PC-3 (cell line): ENCODE results near the gene GCM1. TPM values are rescaled to one million over a fixed set of nuclear protein-coding genes. Genes with fewer than 3 reads are reported as not detected.

Experiments used
- ATAC-seq: fragments of 200-7000 bp; cut with Tn5 transposase; 2 replicates; pipeline ENCODE4 v1.9.1; 2020; ENCODE audit warnings: mild to moderate bottlenecking, moderate library complexity
- BruUV-seq: library from RNA; stranded (reverse); fragments of 400-500 nt; replicated peaks from 2 replicates; lab custom pipeline; 2021; lab: Mats Ljungman, UMichigan
- CTCF ChIA-PET: fragments of 300-600 bp; sonication (Branson Sonifier 250); formaldehyde crosslinking; loops from one replicate; lab custom pipeline; 2022; ENCODE audit warnings: antibody characterized with exemption; lab: Charles Lee
- POLR2A ChIA-PET: fragments of 300-600 bp; sonication (Branson Sonifier 250); formaldehyde crosslinking; loops from one replicate; lab custom pipeline; 2022; ENCODE audit warnings: antibody characterized with exemption; ENCODE audit not compliant: unreplicated experiment; lab: Charles Lee
- DNase-seq: peaks from one replicate; pipeline ENCODE4 v3.0.0-alpha.2; 2015
- H2AFZ ChIP-seq: fragments of 300-600 bp; sonication (generic); 2 replicates; pipeline ENCODE4 v1.6.0; 2016; ENCODE audit warnings: antibody characterized with exemption, low read length
- H3F3A ChIP-seq: fragments of 300-600 bp; sonication (generic); one replicate; pipeline ENCODE4 v1.6.0; 2017; ENCODE audit warnings: antibody characterized with exemption, low read length, control low read depth, mild to moderate bottlenecking; ENCODE audit not compliant: unreplicated experiment
- H3K27ac ChIP-seq: fragments of 300-600 bp; sonication (generic); 2 replicates; pipeline ENCODE4 v1.5.1; 2016; ENCODE audit warnings: mild to moderate bottlenecking, low read length
- H3K27me3 ChIP-seq: fragments of 300-600 bp; sonication (generic); 2 replicates; pipeline ENCODE4 v1.6.1; 2016; ENCODE audit warnings: low read length, mixed read lengths
- H3K36me3 ChIP-seq: fragments of 300-600 bp; sonication (generic); 2 replicates; pipeline ENCODE4 v1.6.1; 2016; ENCODE audit warnings: low read depth, mixed run types, low read length, mixed read lengths
- H3K4me1 ChIP-seq: fragments of 300-600 bp; sonication (generic); 2 replicates; pipeline ENCODE4 v1.5.1; 2016; ENCODE audit warnings: low read length; ENCODE audit not compliant: insufficient read depth
- H3K4me2 ChIP-seq: fragments of 300-600 bp; sonication (generic); 2 replicates; pipeline ENCODE4 v1.6.0; 2016; ENCODE audit warnings: low read length
- H3K4me3 ChIP-seq: fragments of 300-600 bp; sonication (generic); 2 replicates; pipeline ENCODE4 v1.5.1; 2016; ENCODE audit warnings: mild to moderate bottlenecking, low read length, mixed read lengths
- H3K79me2 ChIP-seq: fragments of 300-600 bp; sonication (generic); 2 replicates; pipeline ENCODE4 v1.6.1; 2017; ENCODE audit warnings: low read length, mixed read lengths
- H3K9ac ChIP-seq: fragments of 300-600 bp; sonication (generic); 2 replicates; pipeline ENCODE4 v1.6.0; 2016; ENCODE audit warnings: mild to moderate bottlenecking, low read length
- H3K9me2 ChIP-seq: fragments of 300-600 bp; sonication (generic); replicated peaks from 2 replicates; pipeline ENCODE4 v1.6.1; 2016; ENCODE audit warnings: mixed run types, low read length, mixed read lengths
- H3K9me3 ChIP-seq: fragments of 300-600 bp; sonication (generic); 2 replicates; pipeline ENCODE4 v1.6.1; 2016; ENCODE audit warnings: low read length, mixed read lengths
- H4K20me1 ChIP-seq: fragments of 300-600 bp; sonication (generic); 2 replicates; pipeline ENCODE4 v1.6.1; 2016; ENCODE audit warnings: low read length, mixed read lengths
- CTCF ChIP-seq: fragments of 300-600 bp; sonication (generic); conservative IDR thresholded peaks from 2 replicates; pipeline ENCODE4 v1.5.1; 2017; ENCODE audit warnings: antibody characterized with exemption, low read depth, mild to moderate bottlenecking, low read length
- EZH2 ChIP-seq: fragments of 300-600 bp; sonication (generic); IDR thresholded peaks from one replicate; pipeline ENCODE4 v1.6.1; 2017; ENCODE audit warnings: antibody characterized with exemption, mild to moderate bottlenecking, low read length; ENCODE audit not compliant: unreplicated experiment
- EZH2phosphoT487 ChIP-seq: fragments of 300-600 bp; sonication (generic); IDR thresholded peaks from 2 replicates; pipeline ENCODE4 v1.6.1; 2018; ENCODE audit warnings: mild to moderate bottlenecking, antibody characterized with exemption, low read length, borderline replicate concordance
- intact Hi-C: fragments of 100-400 bp; cut with micrococcal nuclease; formaldehyde crosslinking; loops from 2 replicates; pipeline ENCODE4 v1.9.0; 2023
- total RNA-seq: library from RNA; depleted of rRNA; stranded (reverse); fragments of >200 nt; gene quantifications from 2 replicates; pipeline ENCODE4 v1.2.3, GENCODE V29; 2014

Gene GCM1
- total RNA-seq, 1 experiment from 2014 or later: not detected

DNA sequence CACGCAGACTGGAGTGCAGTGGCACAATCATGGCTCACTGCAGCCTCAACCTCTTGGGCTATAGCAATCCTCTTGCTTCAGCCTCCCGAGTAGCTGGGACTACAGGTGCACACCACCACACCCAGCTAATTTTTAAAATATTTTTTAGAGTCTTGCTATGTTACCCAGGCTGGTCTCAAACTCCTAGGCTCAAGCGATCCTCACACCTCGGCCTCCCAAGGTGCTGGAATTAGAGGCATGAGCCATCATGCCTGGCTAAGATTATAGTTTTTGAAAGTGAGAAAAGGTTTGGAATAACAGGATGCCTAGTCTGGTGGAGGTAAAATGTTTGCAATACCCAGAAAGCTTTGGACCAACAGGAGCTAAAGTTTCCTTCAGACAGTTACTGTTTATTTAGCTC lies 23.4 kb downstream of the GCM1 start:
- POLR2A ChIA-PET: no interaction called here
- H3K27ac ChIP-seq: no peak overlapping the region

GRCh38 chr6:53124131-53124800 lies 24.4 kb downstream of the GCM1 start:
- ATAC-seq (no peak), DNase-seq (no peak)
- H2AFZ ChIP-seq: no peak overlapping the region
- no peaks in the 10 kb centered on the region for H3K27me3 ChIP-seq
- H3K27ac ChIP-seq: no peak overlapping the region
- no peak overlapping the region for H3K4me3 ChIP-seq
- no peak overlapping the region for H3K4me2 ChIP-seq
- no peak overlapping the region for H3K9ac ChIP-seq
- H4K20me1 ChIP-seq: no peaks in the 10 kb centered on the region
- H3K4me1 ChIP-seq: peaks cover 14% of the 10 kb centered on the region
- no peaks in the 10 kb centered on the region for H3K79me2 ChIP-seq
- no TSS peak for BruUV-seq
- peaks cover 3% of the 10 kb centered on the region for H3F3A ChIP-seq
- H3K9me3 ChIP-seq: no peaks in the 10 kb centered on the region
- TF ChIP-seq EZH2phosphoT487: no peak
- no peak for TF ChIP-seq CTCF
- TF ChIP-seq EZH2: no peak
- POLR2A ChIA-PET: no interaction called here
- CTCF ChIA-PET: no interaction called here
- intact Hi-C loops: no loop called here
- no peaks in the 10 kb centered on the region for H3K36me3 ChIP-seq
- H3K9me2 ChIP-seq: no peaks in the 10 kb centered on the region

More for the DNA sequence above, 23.4 kb downstream of the GCM1 start:
- H2AFZ ChIP-seq: no peak overlapping the region
- intact Hi-C loops: no loop called here
- H3K79me2 ChIP-seq: no peaks in the 10 kb centered on the region
- H3K9me3 ChIP-seq: no peaks in the 10 kb centered on the region
- BruUV-seq: no TSS peak
- H3K4me2 ChIP-seq: no peak overlapping the region
- H3K36me3 ChIP-seq: no peaks in the 10 kb centered on the region
- TF ChIP-seq EZH2phosphoT487 (no peak), EZH2 (no peak), CTCF (no peak)
- ATAC-seq (no peak), DNase-seq (no peak)
- no peaks in the 10 kb centered on the region for H3K27me3 ChIP-seq
- no peaks in the 10 kb centered on the region for H3F3A ChIP-seq
- CTCF ChIA-PET: no interaction called here
- H3K4me1 ChIP-seq: peaks cover 6% of the 10 kb centered on the region
- H3K4me3 ChIP-seq: no peak overlapping the region
- no peak overlapping the region for H3K9ac ChIP-seq
- H4K20me1 ChIP-seq: no peaks in the 10 kb centered on the region
- H3K9me2 ChIP-seq: no peaks in the 10 kb centered on the region
